SH-SY5Y (cell line): ENCODE results near the gene FAM117B.

ENCODE experiments used
- GATA2 ChIP-seq: IDR thresholded peaks from 2 replicates; pipeline ENCODE4 v1.6.1; 2011; ENCODE audit warnings: mild to moderate bottlenecking, low read depth, low read length
- GATA3 ChIP-seq: IDR thresholded peaks from 2 replicates; pipeline ENCODE4 v1.6.1; 2011; ENCODE audit warnings: low read depth, mild to moderate bottlenecking, low read length, moderate library complexity

- TF ChIP-seq GATA3 (no peak), GATA2 (no peak)
These were observed 42.2 kb upstream of the FAM117B start for GRCh38 chr2:202592566-202592965.
